Vagina (tissue), 2 donors: ENCODE data around the gene CAMP.

Experiments
- CTCF ChIP-seq, 3 experiments: fragments of 450-650 bp in 2 of 3; fragments of 200-600 bp in 1 of 3; sonication (generic) in 1 of 3; IDR thresholded peaks; one replicate each; pipeline ENCODE4 v1.5.1; 2017 to 2019; ENCODE audit warnings: antibody characterized with exemption in 3 of 3, mild to moderate bottlenecking in 2 of 3, moderate library complexity in 2 of 3
- POLR2A ChIP-seq, 2 donors: fragments of 450-650 bp; IDR thresholded peaks; one replicate each; pipeline ENCODE4 v1.6.1; 2017; ENCODE audit warnings: antibody characterized with exemption in 2 of 2, mild to moderate bottlenecking in 2 of 2, moderate library complexity in 2 of 2
- POLR2AphosphoS5 ChIP-seq, 2 donors: sonication (generic); formaldehyde crosslinking; IDR thresholded peaks; one replicate each; pipeline ENCODE4 v1.9.0; 2017; ENCODE audit warnings: antibody characterized with exemption in 2 of 2, mild to moderate bottlenecking in 2 of 2, low read depth in 1 of 2; ENCODE audit not compliant: insufficient read depth in 1 of 2

- no peak for TF ChIP-seq CTCF (IDR thresholded peaks at IDR 0.05)
- no peak for TF ChIP-seq POLR2AphosphoS5 (IDR thresholded peaks at IDR 0.05; ENCODE audit: insufficient read depth in 1 of 2, low read depth in 1 of 2)
- no peak for TF ChIP-seq POLR2A (IDR thresholded peaks at IDR 0.05)
Measured at GRCh38 chr3:48180531-48181253, 42.6 kb upstream of the CAMP start.
